Osteoblast (primary cell): ENCODE data around the gene UNC5A. TPM values are rescaled to one million over a fixed set of nuclear protein-coding genes. Genes with fewer than 3 reads are reported as not detected.

Experiments used
- DNase-seq: peaks from one replicate; pipeline ENCODE4 v3.0.0; 2011; ENCODE audit warnings: low spot score, mixed read lengths; ENCODE audit not compliant: insufficient read length; ENCODE audit errors: missing footprints
- H2AFZ ChIP-seq: 2 replicates; pipeline ENCODE4 v1.6.0; 2011; ENCODE audit warnings: mild to moderate bottlenecking, low read length
- H3K27ac ChIP-seq: 2 replicates; pipeline ENCODE4 v1.5.1; 2011; ENCODE audit warnings: mild to moderate bottlenecking, low read depth, low read length, moderate library complexity
- H3K27me3 ChIP-seq: 2 replicates; pipeline ENCODE4 v1.6.0; 2012; ENCODE audit warnings: mild to moderate bottlenecking, control low read depth, inconsistent platforms, low read length, moderate library complexity; ENCODE audit not compliant: insufficient read depth
- H3K36me3 ChIP-seq: 2 replicates; pipeline ENCODE4 v1.5.1; 2011; ENCODE audit warnings: mild to moderate bottlenecking, low read length, control low read depth, moderate library complexity; ENCODE audit not compliant: insufficient read depth
- H3K4me1 ChIP-seq: 2 replicates; pipeline ENCODE4 v1.5.1; 2011; ENCODE audit warnings: mild to moderate bottlenecking, low read length, control low read depth, moderate library complexity; ENCODE audit not compliant: insufficient read depth
- H3K4me2 ChIP-seq: 2 replicates; pipeline ENCODE4 v1.6.0; 2011; ENCODE audit warnings: mild to moderate bottlenecking, low read length; ENCODE audit not compliant: insufficient read depth
- H3K4me3 ChIP-seq: fragments of 200-600 bp; sonication (generic); 3 replicates; pipeline ENCODE4 v1.5.1; 2012; ENCODE audit warnings: mild to moderate bottlenecking, low read length, inconsistent platforms; ENCODE audit not compliant: insufficient read depth
- H3K79me2 ChIP-seq: 2 replicates; pipeline ENCODE4 v1.6.0; 2012; ENCODE audit warnings: mild to moderate bottlenecking, low read length, control low read depth, inconsistent platforms; ENCODE audit not compliant: insufficient read depth
- H3K9me3 ChIP-seq: 2 replicates; pipeline ENCODE4 v1.5.1; 2011; ENCODE audit warnings: low read depth, low read length, control low read depth
- H4K20me1 ChIP-seq: 2 replicates; pipeline ENCODE4 v1.6.0; 2012; ENCODE audit warnings: mild to moderate bottlenecking, low read length, control low read depth; ENCODE audit not compliant: insufficient read depth
- CTCF ChIP-seq: IDR thresholded peaks from 2 replicates; pipeline ENCODE4 v1.5.1; 2011; ENCODE audit warnings: mild to moderate bottlenecking, low read depth, low read length, moderate library complexity; ENCODE audit errors: extremely low read depth
- total RNA-seq: library from RNA; depleted of rRNA; stranded (reverse); fragments of >200 nt; gene quantifications from 2 replicates; pipeline ENCODE4 v1.2.3, GENCODE V29; 2012

UNC5A gene
- total RNA-seq, 1 donor = not detected

DNA sequence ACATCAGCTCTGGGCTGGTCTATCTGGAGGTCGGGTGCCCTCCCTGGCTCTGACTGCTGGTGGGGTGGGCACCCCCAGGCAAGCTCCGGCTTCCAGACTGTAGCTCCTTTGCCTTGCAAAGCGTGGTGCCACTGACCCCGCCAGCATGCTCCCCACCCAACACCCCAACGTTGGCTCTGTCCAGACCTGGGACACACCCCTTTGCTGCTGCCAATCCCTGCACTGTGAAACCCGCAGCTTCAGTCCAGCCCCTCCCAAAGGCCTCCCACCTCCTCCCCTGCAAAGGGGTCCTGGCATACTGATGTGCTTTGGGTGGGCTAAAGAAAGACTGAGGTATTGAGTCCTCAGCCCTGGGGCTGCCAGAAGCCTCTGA is 3.9 kb downstream of the UNC5A start:
- H3K9me3 ChIP-seq = no peaks in the 10 kb centered on the region
- DNase-seq = no peak
- H2AFZ ChIP-seq = no peak overlapping the region
- no peaks in the 10 kb centered on the region for H4K20me1 ChIP-seq
- H3K27ac ChIP-seq = no peak overlapping the region
- H3K27me3 ChIP-seq = peaks cover 69% of the 10 kb centered on the region
- H3K4me2 ChIP-seq = no peak overlapping the region
- no peaks in the 10 kb centered on the region for H3K4me1 ChIP-seq
- no peak overlapping the region for H3K4me3 ChIP-seq
- no peak for TF ChIP-seq CTCF
- no peaks in the 10 kb centered on the region for H3K36me3 ChIP-seq
- no peaks in the 10 kb centered on the region for H3K79me2 ChIP-seq

- Histone ChIP-seq H3K36me3 (no peaks in the 10 kb centered on the region), H3K9me3 (no peaks in the 10 kb centered on the region), H3K27me3 (peaks cover 63% of the 10 kb centered on the region), H4K20me1 (no peaks in the 10 kb centered on the region), H3K4me3 (no peak overlapping the region), H3K4me1 (no peaks in the 10 kb centered on the region), H3K79me2 (no peaks in the 10 kb centered on the region), H3K27ac (no peak overlapping the region), H3K4me2 (no peak overlapping the region), H2AFZ (no peak overlapping the region)
- no peak for DNase-seq
- TF ChIP-seq CTCF = no peak
These were observed 4.6 kb downstream of the UNC5A start for GRCh38 chr5:176814836-176815438.

DNA sequence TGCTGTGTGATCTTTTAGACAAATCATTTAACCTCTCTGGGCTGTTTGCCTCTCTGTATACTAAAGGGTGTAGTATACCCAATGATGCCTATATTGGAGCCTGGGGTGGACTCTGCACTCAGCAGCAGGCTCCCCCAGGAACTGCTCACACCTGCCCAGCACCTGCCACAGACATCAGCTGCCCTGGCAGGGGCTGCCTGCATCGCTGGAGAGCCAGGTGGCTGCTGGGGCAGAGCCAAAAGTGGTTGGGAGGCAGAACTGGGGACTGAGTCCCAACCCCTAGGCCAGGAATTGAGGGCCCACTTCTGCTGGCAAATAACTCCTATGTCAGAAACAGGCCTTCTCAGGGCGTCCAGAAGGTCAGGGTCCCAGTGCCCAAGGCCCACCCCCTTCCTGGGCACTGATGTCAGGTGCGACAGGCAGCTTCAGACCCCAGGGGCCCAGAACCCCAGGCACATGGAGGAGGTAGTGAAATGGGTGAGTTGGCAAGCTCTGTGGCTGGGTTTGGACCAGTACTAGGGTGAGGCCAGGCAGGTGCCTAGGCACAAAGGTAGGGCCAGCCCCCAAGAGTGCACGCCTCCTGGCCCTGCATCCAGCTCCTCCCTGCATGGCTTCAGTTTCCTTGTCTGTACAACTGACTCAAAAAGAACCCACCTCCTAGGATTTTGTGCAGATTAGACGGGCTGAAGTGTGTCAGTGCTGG is 5.8 kb downstream of the UNC5A start:
- peaks cover 56% of the 10 kb centered on the region for H3K27me3 ChIP-seq

More for the DNA sequence above, 5.8 kb downstream of the UNC5A start:
- no peaks in the 10 kb centered on the region for H3K79me2 ChIP-seq
- no peak for TF ChIP-seq CTCF
- no peaks in the 10 kb centered on the region for H3K4me1 ChIP-seq
- H4K20me1 ChIP-seq = no peaks in the 10 kb centered on the region
- no peaks in the 10 kb centered on the region for H3K36me3 ChIP-seq
- no peak for DNase-seq
- no peaks in the 10 kb centered on the region for H3K9me3 ChIP-seq
- no peak overlapping the region for H2AFZ ChIP-seq
- no peak overlapping the region for H3K4me2 ChIP-seq
- H3K4me3 ChIP-seq = no peak overlapping the region
- H3K27ac ChIP-seq = no peak overlapping the region
